K562 (cell line): ENCODE results near the gene TUB. TPM values are rescaled to one million over a fixed set of nuclear protein-coding genes. Genes with fewer than 3 reads are reported as not detected.

Experiments
- ATAC-seq: fragments of 200-7000 bp; cut with Tn5 transposase; 3 replicates; pipeline ENCODE4 v1.9.1; 2020; ENCODE audit warnings: moderate library complexity
- BruUV-seq: library from RNA; stranded (reverse); fragments of 400-500 nt; replicated peaks from 2 replicates; lab custom pipeline; 2021; lab: Mats Ljungman, UMichigan
- CTCF ChIA-PET: fragments of 300-600 bp; formaldehyde crosslinking; extraction: SDS; loops from one replicate; lab custom pipeline; 2021; ENCODE audit warnings: low intra/inter-chr PET ratio; lab: Yijun Ruan, JAX
- POLR2A ChIA-PET: fragments of 300-600, 350-650 bp; sonication (Branson Sonifier 250); formaldehyde crosslinking; extraction: SDS; loops from one replicate; lab custom pipeline; 2021; ENCODE audit warnings: antibody characterized with exemption, inconsistent platforms; lab: Yijun Ruan, JAX
- DNase-seq, 4 experiments: peaks; one replicate each; pipeline versions ENCODE4 v3.0.0 to v3.0.0-alpha.2; 2011 to 2018; ENCODE audit warnings: low spot score in 3 of 4, mixed read lengths in 3 of 4; ENCODE audit errors: extremely low read depth in 1 of 4
- FAIRE-seq: peaks from 2 replicates; lab custom pipeline; 2011; peaks lifted over from hg19 to GRCh38; lab: Jason Lieb, UNC
- H2AFZ ChIP-seq: 2 replicates; pipeline ENCODE4 v1.6.0; 2011; ENCODE audit warnings: low read depth, low read length, control low read depth, inconsistent platforms
- H3K27ac ChIP-seq: fragments of 200-600 bp; 3 replicates; pipeline ENCODE4 v1.8.0; 2011; ENCODE audit warnings: low read depth, mild to moderate bottlenecking, control low read depth, inconsistent platforms, low read length, moderate library complexity, mixed read lengths; ENCODE audit errors: extremely low read depth
- H3K27me3 ChIP-seq, 2 experiments: fragments of 300-600 bp in 1 of 2; 2 replicates in 1 of 2; 3 replicates in 1 of 2; pipeline versions ENCODE4 v1.6.0 to v1.8.0; 2011; ENCODE audit warnings: inconsistent platforms in 2 of 2, low read length in 2 of 2, mild to moderate bottlenecking in 1 of 2, mixed read lengths in 1 of 2, moderate library complexity in 1 of 2; ENCODE audit not compliant: control insufficient read depth in 2 of 2, insufficient read depth in 2 of 2
- H3K36me3 ChIP-seq: fragments of 300-600 bp; 3 replicates; pipeline ENCODE4 v1.8.0; 2011; ENCODE audit warnings: mild to moderate bottlenecking, low read length, inconsistent platforms; ENCODE audit not compliant: control insufficient read depth, insufficient read depth
- H3K4me1 ChIP-seq, 2 experiments: fragments of 200-600 bp in 1 of 2; replicated peaks in 1 of 2; 2 replicates in 1 of 2; 3 replicates in 1 of 2; pipeline versions ENCODE4 v1.5.1 to v1.8.0; 2011; ENCODE audit warnings: inconsistent platforms in 2 of 2, low read length in 2 of 2, mild to moderate bottlenecking in 1 of 2, mixed read lengths in 1 of 2, moderate library complexity in 1 of 2; ENCODE audit not compliant: control insufficient read depth in 2 of 2, insufficient read depth in 2 of 2
- H3K4me2 ChIP-seq: 2 replicates; pipeline ENCODE4 v1.6.1; 2011; ENCODE audit warnings: low read length, control low read depth, inconsistent platforms, mixed read lengths; ENCODE audit not compliant: insufficient read depth
- H3K4me3 ChIP-seq: fragments of 200-600 bp; sonication (generic), shearing (Covaris generic); 2 replicates; pipeline ENCODE4 v1.5.1; 2016; ENCODE audit warnings: control low read depth, inconsistent platforms
- H3K79me2 ChIP-seq: fragments of 200-600 bp; 3 replicates; pipeline ENCODE4 v1.8.0; 2011; ENCODE audit warnings: low read length, inconsistent platforms; ENCODE audit not compliant: control insufficient read depth, insufficient read depth
- H3K9ac ChIP-seq, 2 experiments: 2 replicates each; pipeline versions ENCODE4 v1.6.0 to v1.6.1; 2011; ENCODE audit warnings: low read depth in 2 of 2, low read length in 2 of 2, control low read depth in 1 of 2, inconsistent platforms in 1 of 2, mild to moderate bottlenecking in 1 of 2, mixed read lengths in 1 of 2; ENCODE audit not compliant: insufficient read depth in 1 of 2
- H3K9me1 ChIP-seq: one replicate; pipeline ENCODE4 v1.6.0; 2011; ENCODE audit warnings: inconsistent platforms, mild to moderate bottlenecking, low read length, moderate library complexity; ENCODE audit not compliant: control insufficient read depth, insufficient read depth
- H3K9me3 ChIP-seq: replicated peaks from 2 replicates; pipeline ENCODE4 v1.5.1; 2011; ENCODE audit warnings: low read depth, low read length, inconsistent platforms; ENCODE audit not compliant: control insufficient read depth, insufficient read depth
- H4K20me1 ChIP-seq: replicated peaks from 2 replicates; pipeline ENCODE4 v1.6.1; 2011; ENCODE audit warnings: low read length, inconsistent platforms, mixed read lengths; ENCODE audit not compliant: control insufficient read depth, insufficient read depth
- BRCA1 ChIP-seq, 2 experiments: fragments of 450-650 bp in 1 of 2; sonication (generic) in 1 of 2; formaldehyde crosslinking in 1 of 2; IDR thresholded peaks; 2 replicates each; pipeline versions ENCODE4 v1.5.0 to v1.6.1; 2017 to 2020; ENCODE audit warnings: mild to moderate bottlenecking in 1 of 2, missing genetic modification reagents in 1 of 2
- ELF1 ChIP-seq: fragments of 200-800 bp; sonication (Bioruptor generic); IDR thresholded peaks from 2 replicates; pipeline ENCODE4 v1.6.1; 2016; ENCODE audit warnings: missing genetic modification characterization, missing compliant biosample characterization
- KDM1A ChIP-seq, 2 experiments: fragments of 450-650 bp; IDR thresholded peaks; 2 replicates each; pipeline ENCODE4 v1.6.1; 2016; ENCODE audit warnings: mild to moderate bottlenecking in 2 of 2
- PHF20 ChIP-seq: fragments of 450-650 bp; IDR thresholded peaks from 2 replicates; pipeline ENCODE4 v1.6.1; 2018; ENCODE audit not compliant: partially characterized antibody
- PTRF ChIP-seq: fragments of 450-650 bp; IDR thresholded peaks from 2 replicates; pipeline ENCODE4 v1.6.1; 2016; ENCODE audit warnings: mild to moderate bottlenecking, missing genetic modification characterization, missing compliant biosample characterization
- SUPT5H ChIP-seq: fragments of 450-650 bp; IDR thresholded peaks from 2 replicates; pipeline ENCODE4 v1.6.1; 2016
- ZNF232 ChIP-seq: sonication (generic); formaldehyde crosslinking; IDR thresholded peaks from 2 replicates; pipeline ENCODE4 v1.8.0; 2022; ENCODE audit warnings: mild to moderate bottlenecking, missing genetic modification reagents
- ZNF239 ChIP-seq: fragments of 250-450 bp; sonication (Bioruptor Pico); IDR thresholded peaks from 2 replicates; pipeline ENCODE4 v1.4.0; 2020; ENCODE audit warnings: mild to moderate bottlenecking
- WGBS: fragments of 100-300 bp; shearing (Covaris generic); methylation state at CpG from one replicate; pipeline ENCODE4 v1.1.6; 2016; ENCODE audit warnings: low coverage, mixed read lengths; ENCODE audit not compliant: insufficient coverage; ENCODE audit errors: missing lambda C conversion rate; 5-methylcytosine and 5-hydroxymethylcytosine counted together
- in situ Hi-C: fragments of 300-500 bp; cut with MboI; formaldehyde crosslinking; loops from 4 replicates; pipeline ENCODE4 v1.15.0; 2018; ENCODE audit warnings: inconsistent platforms, mixed read lengths
- intact Hi-C: fragments of 100-400 bp; cut with micrococcal nuclease; formaldehyde crosslinking; loops from 2 replicates; pipeline ENCODE4 v1.14.2; 2022
- polyA plus RNA-seq, 8 experiments: library from polyadenylated mRNA; depleted of rRNA in 4 of 8; stranded (reverse) in 5 of 8; unstranded in 3 of 8; fragments of >200 nt; fragmentation: Nextera tagmentation in 2 of 8; fragmentation: Illumina TruSeq in 1 of 8; extraction: Ambion mirVana in 2 of 8; extraction: Trizol in 1 of 8; gene quantifications; 2 replicates each; pipeline versions ENCODE4 v1.2.1 to v1.2.3, GENCODE V29; 2011 to 2014; ENCODE audit warnings: inconsistent platforms in 1 of 8, missing spikeins in 1 of 8
- total RNA-seq, 7 experiments: library from RNA; depleted of rRNA in 6 of 7; stranded (reverse); fragments of >200 nt in 6 of 7; fragmentation: Illumina TruSeq in 2 of 7; extraction: Trizol in 2 of 7; gene quantifications; 2 replicates each; pipeline versions ENCODE4 v1.2.1 to v1.2.3, GENCODE V29; 2011 to 2021; ENCODE audit warnings: low replicate concordance in 1 of 7

Gene TUB
- total and polyA plus RNA-seq, 9 of the 15 experiments (the other 6 are each of a cell fraction or from before 2014, with no cell fraction given), result not detected

DNA sequence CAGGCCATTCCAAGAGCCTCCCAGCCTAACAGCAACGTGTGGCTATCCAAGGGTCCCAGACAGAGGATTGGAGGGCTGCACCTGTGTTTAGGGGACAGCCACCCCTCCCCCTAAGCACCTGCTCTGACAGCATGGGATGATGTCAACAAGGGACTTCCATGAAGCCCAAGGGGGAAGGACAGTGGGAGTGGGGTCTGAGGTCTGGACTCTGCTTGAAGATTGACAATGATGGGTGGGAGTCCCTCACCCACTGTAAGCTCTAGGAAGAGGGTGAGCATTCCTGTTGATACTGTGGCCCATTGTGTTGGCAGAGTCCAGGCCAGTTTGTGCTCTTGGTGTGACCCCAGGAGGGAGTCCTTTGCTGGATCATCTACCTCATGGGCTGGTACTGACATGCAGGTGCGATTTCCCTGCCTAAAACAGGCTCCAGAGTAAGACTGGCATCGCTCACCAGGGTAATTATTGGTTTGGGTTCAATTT lies 46.9 kb upstream of the TUB start:
- Histone ChIP-seq H2AFZ (no peak overlapping the region), H3K9ac (no peak overlapping the region), H3K4me1 (no peaks in the 10 kb centered on the region; a peak in 2 of 5 replicates), H3K4me2 (no peak overlapping the region), H4K20me1 (peaks cover 12% of the 10 kb centered on the region), H3K4me3 (no peak overlapping the region), H3K27ac (no peak overlapping the region), H3K79me2 (no peaks in the 10 kb centered on the region), H3K9me1 (no peaks in the 10 kb centered on the region), H3K36me3 (no peaks in the 10 kb centered on the region), H3K9me3 (no peaks in the 10 kb centered on the region), H3K27me3 (peaks cover 12 to 53% of the 10 kb centered on the region in 2 experiments; a peak in 4 of 5 replicates)
- 3% methylated on average over 3 of the region's 3 CpGs for WGBS
- CTCF ChIA-PET, result interaction anchor here (2.5 kb wide), 1 partner anchor 36 kb away, joined by 16 read pairs; no protein-coding TSS in a partner anchor
- POLR2A ChIA-PET, result no interaction called here
- in situ Hi-C loops (no loop called here), intact Hi-C loops (loop anchor here (5.0 kb wide), 1 partner anchor 38 kb away; no protein-coding TSS in a partner anchor)
- FAIRE-seq, result no peak
- TF ChIP-seq ZNF232 (CRISPR knock-in tag) (no peak), PTRF (tag) (no peak), ZNF239 (CRISPR knock-in tag) (no peak), ELF1 (tag) (no peak), KDM1A (IDR thresholded peaks at IDR 0.05) (no peak), SUPT5H (no peak), BRCA1 (IDR thresholded peaks at IDR 0.05) (no peak), BRCA1 (CRISPR knock-in tag; IDR thresholded peaks at IDR 0.05) (no peak), PHF20 (no peak)
- BruUV-seq, result no TSS peak
- DNase-seq, result no peak
- no peak for ATAC-seq
